Stimulated activated CD8-positive, alpha-beta memory T cell treated with anti-CD3 and anti-CD28 coated beads, Interleukin-15, amount 100 ng/mL, for 24 hours (primary cell): ENCODE results near the gene CNRIP1.

Experiments used
- DNase-seq: peaks from one replicate; pipeline ENCODE4 v3.0.0-alpha.2; 2020; ENCODE audit warnings: low read depth

The CNRIP1 gene

GRCh38 chr2:68251187-68251854 lies 68.4 kb downstream of the CNRIP1 start:
- DNase-seq, result peak; percentile 38

DNA sequence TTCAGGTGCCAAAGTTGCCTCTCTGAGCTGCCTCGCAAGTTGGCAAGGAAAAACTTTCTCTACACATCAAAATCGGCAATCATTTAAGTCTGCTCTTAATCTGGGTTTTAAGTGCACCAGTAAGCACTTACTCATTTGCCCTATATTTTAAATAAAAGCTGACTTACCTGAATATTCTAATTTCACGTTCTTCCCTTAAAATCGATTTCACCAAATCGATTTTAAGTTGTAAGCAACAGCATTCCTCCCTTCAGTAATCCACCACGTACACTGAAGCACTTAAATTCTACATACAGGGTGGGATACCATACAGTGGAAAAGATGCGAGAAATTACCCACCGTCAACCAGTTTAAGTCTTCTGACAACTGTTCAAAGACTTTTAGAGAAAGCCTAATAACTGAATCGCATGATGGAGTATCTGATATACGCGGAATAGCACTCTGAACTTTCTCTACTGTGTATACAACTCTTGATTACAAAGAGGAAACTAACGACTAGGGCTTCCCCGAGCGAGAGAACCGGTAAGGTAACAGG lies 69.0 kb downstream of the CNRIP1 start:
- DNase-seq, result no peak

DNA sequence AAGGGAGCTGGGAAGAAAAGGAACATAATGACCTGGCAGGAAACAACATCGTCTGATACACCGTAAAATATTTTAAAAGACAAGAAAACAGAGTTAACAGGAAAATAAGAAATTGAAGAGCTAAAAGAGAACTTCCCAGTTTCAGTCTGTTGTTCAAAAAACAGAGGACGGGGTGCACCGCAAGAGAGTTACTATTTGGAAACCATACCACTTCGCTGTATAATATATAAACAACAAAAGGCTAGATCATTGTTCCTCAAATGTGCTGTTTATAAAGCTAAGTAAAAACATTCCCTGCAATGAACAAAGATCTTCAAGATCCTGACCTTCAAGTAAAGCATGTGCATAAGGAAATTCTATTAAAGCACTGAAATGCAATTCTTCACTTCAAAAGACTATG lies 69.6 kb downstream of the CNRIP1 start:
- DNase-seq, result no peak

DNA sequence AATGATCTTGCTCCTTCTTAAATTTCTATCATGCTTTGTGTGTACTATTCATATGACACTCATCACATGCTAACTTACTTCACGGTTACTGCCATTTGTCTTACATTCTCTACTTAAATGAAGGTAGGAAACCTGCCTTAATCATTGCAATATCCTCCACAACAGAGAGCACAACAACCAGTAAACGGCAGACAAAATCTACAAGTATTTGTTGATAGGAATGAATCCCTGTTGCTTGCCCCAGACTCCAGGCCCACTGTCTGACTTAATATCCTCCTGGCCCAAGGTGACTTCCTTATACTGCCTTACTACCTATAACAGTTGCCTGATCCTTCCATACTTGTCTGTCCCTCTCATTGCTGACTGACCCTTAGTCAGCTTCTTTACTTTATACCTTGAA lies 70.9 kb downstream of the CNRIP1 start:
- no peak for DNase-seq

DNA sequence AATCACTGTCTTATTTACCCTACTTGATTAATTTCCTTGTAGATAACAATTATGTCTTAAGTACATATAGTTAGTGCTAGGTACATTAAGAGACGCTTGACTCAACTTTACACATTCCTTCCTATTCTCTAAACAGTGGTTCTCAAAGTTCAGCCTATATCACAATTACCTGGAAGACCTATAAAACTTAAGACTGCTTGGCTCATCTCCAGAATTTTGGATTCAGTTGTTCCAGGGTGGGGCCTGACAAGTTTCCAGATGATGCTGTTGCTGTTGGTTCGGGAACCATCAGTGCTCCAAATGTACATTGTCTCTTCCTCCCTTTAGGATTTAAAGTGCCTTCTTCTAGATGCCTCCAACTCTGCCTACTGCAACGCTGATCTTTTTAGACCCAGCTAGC lies 71.4 kb downstream of the CNRIP1 start:
- no peak for DNase-seq

DNA sequence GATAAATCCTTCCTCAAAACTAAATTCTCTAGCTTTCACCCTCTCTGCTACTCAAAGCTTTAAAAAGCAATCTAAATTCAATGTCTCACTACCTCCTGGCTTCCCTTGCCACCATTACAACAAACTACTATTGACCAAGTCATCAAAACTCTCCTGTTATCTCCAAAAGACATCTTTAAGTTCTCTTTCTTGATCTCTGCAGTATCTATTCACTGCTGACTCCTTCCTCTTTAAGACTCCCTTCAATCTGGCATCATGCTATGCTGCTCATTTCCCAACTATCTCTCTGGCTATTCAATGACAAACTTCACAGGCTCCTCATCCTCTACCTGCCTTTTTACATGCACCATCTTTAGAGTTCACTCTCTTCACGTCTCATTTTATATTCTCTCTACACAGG lies 73.4 kb downstream of the CNRIP1 start:
- DNase-seq, result no peak

DNA sequence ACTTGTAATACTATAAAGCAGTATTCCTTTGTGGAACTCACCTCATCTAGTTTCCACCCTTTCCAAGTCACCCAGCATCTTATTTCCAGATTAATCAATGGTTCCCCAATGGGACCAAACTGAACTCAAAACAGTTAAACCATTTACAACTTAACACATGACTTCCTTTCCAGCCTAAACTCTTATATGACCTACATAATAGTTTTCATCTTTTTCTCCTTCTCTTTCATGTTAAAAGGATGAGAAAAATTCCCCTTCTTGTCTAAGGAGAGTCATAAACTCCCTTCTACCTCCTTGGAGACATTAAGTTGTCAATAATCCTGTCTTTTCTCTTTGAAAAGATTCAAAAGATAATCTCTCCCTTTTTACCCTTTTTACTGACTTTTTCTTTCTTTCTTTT lies 74.1 kb downstream of the CNRIP1 start:
- DNase-seq, result no peak

GRCh38 chr2:68245066-68245465 lies 74.7 kb downstream of the CNRIP1 start:
- DNase-seq, result no peak

- DNase-seq, result no peak
Measured at GRCh38 chr2:68244456-68244855, 75.3 kb downstream of the CNRIP1 start.
